Measurements from ENCODE around the gene NUDC.

DNA sequence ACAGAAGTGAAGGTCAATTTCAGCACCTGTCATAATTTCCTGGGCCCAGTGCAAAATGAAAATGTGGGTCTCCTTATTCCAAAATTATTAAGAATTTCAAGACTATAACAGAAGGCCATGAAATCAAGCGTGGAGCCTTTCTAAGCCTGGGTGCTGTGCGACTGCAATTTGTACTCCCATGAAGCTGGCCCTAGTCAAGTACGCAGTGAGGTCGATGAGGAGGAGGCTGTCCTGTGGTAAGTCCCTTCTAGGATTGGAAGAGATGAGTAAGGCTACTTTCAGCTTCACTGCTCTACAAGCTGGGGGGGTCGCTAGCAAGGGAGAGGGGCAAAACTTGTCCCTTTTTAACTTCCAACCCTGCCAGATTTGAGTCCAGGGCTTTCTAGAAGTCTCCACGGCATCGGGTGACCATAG lies 410 bp upstream of the NUDC start:
- TF ChIP-seq, protein P1, sequence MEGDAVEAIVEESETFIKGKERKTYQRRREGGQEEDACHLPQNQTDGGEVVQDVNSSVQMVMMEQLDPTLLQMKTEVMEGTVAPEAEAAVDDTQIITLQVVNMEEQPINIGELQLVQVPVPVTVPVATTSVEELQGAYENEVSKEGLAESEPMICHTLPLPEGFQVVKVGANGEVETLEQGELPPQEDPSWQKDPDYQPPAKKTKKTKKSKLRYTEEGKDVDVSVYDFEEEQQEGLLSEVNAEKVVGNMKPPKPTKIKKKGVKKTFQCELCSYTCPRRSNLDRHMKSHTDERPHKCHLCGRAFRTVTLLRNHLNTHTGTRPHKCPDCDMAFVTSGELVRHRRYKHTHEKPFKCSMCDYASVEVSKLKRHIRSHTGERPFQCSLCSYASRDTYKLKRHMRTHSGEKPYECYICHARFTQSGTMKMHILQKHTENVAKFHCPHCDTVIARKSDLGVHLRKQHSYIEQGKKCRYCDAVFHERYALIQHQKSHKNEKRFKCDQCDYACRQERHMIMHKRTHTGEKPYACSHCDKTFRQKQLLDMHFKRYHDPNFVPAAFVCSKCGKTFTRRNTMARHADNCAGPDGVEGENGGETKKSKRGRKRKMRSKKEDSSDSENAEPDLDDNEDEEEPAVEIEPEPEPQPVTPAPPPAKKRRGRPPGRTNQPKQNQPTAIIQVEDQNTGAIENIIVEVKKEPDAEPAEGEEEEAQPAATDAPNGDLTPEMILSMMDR (IDR thresholded peaks at IDR 0.05): no peak
- no peak for TF ChIP-seq POLR2A (IDR thresholded peaks at IDR 0.05)
- no peak for TF ChIP-seq POLR2AphosphoS5 (IDR thresholded peaks at IDR 0.05)
